HG03135 (cell line): ENCODE results near the gene PBX4.

Experiments used
- ATAC-seq: cut with Tn5 transposase; IDR thresholded peaks from one replicate; pipeline ENCODE4 v1.9.1; 2021; ENCODE audit warnings: mild to moderate bottlenecking, moderate library complexity; ENCODE audit not compliant: unreplicated experiment

Gene PBX4

DNA sequence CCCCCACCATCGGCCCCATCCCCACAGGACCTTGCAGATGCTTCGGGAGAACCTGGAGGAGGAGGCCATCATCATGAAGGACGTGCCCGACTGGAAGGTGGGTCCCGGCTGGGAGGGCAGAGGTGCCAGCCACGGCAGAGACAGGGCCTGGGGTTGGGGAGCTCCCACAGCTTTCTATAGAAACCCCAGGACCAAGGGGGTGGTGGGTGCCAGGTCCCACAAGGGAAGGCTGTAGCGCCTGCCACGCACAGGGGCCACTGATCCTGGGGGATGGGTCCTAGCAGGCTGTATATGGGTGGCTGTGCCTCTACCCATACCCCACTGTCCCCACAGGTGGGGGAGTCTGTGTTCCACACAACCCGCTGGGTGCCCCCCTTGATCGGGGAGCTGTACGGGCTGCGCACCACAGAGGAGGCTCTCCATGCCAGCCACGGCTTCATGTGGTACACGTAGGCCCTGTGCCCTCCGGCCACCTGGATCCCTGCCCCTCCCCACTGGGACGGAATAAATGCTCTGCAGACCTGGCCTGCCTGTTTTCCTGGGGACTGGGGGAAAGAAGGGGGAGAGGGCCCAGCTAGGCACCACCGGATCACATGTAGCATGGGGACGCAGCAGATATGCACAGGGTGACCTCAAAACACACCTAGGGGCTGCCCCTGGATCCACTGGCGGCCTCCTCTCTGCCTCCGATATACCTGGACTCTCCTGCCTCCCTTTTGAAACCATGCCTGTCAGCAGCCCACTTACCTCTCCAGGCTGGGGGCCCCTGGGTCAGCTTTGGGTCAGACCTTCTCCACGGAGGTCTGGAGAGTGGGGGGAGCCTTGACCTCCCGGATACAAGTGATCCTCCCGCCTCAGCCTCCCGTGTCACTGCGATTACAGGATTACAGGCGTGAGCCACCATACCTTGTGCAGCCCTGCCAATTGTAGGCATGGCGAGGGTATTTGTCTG lies 90.5 kb downstream of the PBX4 start:
- ATAC-seq: no peak

DNA sequence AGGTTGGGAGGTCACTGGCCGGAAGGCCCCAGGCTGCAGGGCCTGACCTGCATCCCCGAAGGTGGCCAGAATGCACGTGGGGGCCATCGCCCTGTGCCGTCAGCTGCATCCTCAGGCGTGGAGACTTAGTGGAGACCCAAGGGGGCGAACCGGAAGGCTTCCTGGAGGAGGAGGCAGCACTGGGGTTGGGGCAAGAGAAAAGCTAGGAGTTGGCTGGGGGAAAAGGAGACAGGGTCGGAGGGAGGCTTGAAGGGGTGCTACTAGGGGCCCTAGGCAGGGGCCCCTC lies 91.2 kb downstream of the PBX4 start:
- ATAC-seq: no peak

DNA sequence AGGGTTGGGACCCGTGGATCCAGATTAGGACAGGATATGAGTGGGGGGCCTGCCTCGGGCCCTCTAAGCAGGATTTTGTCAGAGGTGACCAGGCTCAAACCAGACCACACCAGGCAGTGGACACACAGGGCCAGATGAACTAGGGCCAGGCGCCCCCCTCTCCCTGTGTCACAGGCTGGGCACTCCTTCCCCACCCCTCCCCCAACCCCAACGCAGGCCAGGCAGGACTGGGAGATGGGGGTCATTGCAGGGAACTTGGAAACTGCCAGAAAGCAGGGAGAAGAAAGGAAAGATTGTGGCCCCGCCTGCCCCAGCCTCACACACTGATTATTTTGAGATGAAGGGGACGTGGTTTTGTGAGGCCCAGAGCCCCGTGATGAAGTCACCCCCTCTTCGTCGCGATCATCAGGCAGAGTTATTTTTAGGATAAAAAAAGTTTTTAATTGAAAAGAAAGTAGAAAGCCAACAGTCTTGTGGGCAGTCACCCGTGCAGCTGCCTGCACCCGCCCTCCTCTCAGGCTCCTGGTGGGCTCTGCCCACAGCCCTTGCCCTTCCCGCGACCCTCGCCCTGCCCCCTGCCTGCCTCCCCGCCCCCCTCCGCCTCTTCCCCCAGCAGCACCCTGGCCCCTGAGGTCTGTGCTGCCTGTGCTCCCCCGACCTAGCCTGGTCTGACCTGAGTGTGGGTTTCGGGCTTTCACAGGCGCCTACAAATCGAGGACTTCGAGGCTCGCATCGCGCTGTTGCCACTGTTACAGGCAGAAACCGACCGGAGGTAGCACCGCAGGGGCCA lies 91.7 kb downstream of the PBX4 start:
- no peak for ATAC-seq

DNA sequence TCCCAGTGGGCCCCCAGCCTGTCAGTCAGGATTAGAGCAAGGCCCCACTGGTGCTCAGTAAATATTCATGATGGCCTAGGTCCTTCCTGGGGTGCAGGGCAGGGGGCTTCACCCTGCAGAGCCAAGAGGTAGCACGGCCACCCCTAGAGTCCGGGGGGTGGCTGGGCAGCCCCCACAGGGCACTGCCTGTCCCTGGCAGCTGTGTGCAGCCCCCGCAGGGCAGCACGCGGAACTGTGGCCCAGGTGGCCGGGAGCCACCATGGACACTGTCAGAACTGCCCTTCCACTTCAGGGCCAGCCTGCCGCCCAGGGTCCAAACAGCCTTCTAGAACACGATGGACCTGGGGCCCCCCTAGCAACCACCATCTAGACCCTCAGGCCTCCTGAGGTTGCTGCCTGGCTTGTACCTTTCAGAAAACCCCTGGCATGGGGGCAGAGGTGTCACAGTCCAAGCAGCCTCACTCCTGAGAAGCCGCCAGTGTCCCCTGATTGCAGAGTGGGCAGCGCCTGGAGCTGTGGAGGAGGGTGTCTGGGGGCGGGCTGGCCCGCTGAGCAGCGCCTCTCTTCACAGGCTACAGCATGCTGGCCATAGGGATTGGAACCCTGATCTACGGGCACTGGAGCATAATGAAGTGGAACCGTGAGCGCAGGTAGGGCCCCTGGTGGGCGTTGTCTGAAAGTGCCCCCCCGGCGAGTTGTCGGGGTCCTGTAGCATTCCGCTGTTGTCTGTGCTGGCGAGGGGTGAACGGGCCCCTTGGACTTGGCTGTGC lies 92.7 kb downstream of the PBX4 start:
- ATAC-seq: no peak

DNA sequence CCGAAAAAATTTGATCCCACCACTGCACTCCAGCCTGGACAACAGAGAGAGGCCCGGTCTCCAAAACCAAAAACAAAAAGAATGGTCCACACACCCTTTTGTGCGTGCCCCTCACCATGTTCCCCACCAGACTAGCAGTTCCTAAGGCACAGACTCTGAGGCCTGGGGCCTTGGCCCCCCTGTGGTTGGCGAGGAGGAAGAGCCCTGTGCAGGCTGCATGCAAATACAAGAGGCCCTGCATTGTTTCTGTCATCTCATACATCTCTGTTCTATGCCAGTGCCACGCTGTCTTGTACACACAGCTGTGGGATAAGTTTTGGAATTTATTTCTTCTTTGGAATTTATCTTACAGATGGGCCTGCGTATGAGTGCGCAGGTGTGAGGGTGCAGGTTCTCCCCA lies 94.4 kb downstream of the PBX4 start:
- no peak for ATAC-seq

DNA sequence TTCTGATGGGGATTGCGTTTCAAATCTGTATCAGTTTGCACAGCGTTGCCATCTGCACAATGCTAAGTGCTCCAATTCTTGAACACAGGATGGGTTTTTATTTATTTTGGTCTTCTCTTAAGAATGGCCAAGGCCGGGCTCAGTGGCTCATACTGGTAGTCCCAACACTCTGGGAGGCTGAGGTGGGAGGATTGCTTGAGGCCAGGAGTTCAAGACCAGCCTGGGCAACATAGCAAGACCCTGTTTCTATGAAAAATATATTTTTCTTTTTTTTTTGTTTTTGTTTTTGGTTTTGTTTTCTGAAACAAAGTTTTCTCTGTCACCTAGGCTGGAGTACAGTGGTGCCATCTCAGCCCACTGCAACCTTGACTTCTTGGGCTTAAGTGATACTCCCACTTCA lies 95.3 kb downstream of the PBX4 start:
- ATAC-seq: no peak

DNA sequence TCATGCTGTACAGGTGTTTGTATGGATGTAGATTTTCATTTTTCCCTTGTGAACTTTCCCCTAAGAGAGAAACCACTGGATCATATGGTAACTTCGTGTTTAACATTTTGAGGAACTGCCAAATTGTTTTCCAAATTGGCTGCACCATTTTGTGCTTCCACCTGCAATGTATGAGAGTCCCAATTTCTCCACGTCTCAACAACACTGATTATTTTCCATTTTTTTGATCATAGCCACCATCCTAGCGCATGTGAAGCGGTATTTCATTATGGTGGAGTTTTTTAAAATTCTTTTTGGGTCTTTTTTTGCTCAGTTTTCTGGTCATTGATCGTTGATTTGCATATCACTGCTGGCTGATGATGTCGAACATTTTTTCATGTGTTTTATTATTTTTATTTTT lies 97.5 kb downstream of the PBX4 start:
- no peak for ATAC-seq

DNA sequence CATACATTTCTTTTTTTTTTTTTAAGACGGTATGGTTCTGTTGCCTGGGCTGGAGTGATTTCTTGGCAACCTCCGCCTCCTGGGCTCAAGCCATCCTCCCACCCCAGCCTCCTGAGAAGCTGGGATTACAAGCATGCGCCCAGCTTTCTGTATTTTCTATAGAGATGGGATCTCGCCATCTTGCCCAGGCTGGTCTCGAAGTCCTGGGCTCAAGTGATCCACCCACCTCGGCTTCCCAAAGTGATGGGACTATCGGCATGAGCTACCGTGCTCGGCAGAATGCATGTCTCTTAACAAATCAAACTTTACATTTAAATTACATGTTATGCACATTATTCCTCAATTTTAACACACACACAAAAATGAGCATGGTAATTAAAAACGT lies 101.3 kb downstream of the PBX4 start:
- no peak for ATAC-seq

DNA sequence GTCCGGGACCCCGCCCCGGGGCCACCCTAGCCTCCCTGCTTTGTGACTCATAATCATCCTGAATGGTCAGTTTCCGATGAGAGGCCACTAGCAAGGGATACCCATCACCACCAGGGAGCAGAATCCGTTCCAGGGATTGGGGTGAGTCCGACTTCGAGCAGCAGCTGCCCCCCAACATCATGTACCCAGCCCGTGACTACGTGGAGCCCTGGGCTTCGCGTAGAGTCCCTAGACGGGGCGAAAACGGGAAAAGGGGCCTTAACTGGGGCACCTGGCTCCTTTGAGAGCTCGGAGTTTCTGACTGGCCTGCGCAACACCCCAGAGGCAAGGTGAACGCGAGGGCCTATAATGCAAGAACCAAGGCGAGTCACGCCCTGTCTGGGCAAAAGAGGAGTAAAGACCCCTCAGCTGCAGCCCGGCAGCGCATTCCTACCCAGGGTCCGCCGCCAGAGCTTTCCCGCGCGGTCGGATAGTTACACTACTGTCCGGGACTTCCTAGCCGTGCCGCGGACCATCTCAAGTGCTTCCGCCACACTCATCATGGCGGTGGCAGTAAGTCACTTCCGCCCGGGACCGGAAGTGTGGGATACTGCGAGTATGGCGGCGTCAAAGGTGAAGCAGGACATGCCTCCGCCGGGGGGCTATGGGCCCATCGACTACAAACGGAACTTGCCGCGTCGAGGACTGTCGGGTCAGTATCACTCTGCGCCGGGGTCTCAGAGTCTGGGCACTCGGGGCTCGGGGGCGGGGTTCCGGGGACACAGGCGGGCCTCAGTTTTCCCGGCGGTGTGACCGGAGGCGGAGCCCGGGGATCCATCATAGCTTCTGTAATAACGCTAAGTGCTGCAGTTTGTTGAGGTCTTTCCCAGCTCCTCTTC lies 102.6 kb downstream of the PBX4 start, which contains the start of gene NDUFA13:
Gene NDUFA13 (plus strand): TSS at position 584 of the 878 bp plus-strand sequence. CDS start 14 bp downstream, at position 598.
- ATAC-seq: peak; percentile 84

DNA sequence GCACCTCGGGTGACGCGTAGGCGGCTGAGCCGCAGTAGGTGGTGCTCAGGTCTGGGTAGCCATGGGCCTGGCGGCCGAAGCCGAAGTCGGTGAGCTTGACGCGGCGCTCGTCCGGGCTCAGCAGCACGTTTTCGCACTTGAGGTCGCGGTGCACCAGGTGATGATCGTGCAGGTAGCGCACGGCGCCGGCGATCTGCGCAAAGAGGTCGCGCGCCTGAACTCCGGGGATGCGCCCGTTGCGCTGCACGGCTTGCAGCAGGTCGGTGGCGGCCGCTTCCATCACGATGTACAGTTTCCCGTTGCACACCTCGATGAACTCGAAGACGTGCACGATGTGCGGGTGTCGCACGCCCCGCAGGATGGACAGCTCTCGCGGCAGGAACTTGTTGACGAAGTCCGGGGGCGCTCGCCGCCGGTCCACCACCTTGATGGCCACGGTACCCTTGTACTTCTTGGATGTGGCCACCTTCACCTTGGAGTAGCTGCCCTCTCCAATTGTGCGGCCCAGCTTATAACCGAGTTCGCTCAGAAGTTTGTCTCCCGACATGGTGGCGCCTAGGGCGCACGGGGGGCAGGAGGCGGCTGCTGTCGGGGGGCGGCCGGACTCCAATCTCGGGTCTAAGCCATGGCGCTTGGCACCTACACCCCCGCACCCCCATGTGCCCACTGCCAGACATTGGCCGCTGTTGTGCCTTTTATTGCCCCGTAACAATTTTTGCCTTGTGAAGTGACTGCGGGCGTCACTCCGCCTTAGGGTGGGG lies 103.4 kb downstream of the PBX4 start, which contains the start of gene TSSK6:
Gene TSSK6 (minus strand): TSS at position 668 of the 761 bp plus-strand sequence. CDS start 121 bp downstream, at position 547.
- no peak for ATAC-seq

DNA sequence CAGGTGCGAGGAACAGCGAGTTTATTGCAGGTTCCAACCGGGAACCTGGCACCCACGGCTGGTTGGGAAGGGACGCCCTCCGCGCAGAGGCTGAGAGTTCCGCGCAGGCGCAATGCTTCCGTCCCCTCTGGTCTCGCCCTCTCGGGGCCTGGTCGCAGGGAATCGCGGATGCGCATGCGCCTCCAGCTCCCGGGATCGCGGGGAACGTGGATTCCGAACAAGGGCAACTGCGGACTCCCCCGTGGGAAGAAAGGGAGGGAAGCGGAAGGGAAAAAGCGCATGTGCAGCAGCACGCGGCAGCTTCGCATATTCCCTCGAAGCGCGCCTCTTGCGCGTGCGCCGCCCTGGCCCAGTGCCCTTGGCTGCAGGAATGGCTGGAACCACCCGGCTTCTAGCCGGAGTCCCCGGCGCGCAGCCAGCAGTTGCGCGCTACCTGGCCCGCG lies 104.3 kb downstream of the PBX4 start:
- ATAC-seq: no peak

DNA sequence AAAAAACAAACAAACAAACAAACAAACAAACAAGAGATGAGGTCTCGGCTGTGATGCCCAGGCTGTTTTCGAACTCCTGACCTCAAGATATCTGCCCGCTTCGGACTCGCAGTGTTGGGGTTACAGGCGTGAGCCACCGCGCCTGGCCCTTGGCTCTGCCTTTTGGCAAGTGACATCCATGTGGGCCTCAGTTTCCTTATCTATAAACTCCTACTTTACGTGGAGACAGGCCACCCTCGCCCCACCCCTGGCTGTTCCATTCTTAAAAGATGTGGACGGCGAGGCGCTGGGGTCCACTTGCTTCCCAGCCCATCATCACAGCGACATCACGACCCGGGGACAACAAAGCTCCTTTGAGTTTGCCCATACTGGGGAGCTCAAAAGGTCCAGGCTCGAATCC lies 104.8 kb downstream of the PBX4 start:
- ATAC-seq: no peak
